Stromal cell of bone marrow (primary cell): ENCODE results near the gene TRAPPC2.
"Not testable (repeated sequence)": the region's sequence is repeated elsewhere in the genome, so short reads cannot be mapped to it uniquely, and the experiment has no call there.

Experiments
- DNase-seq: peaks from one replicate; pipeline ENCODE4 v3.0.0-alpha.2; 2012; ENCODE audit warnings: low read depth

TRAPPC2 gene

GRCh38 chrX:13747836-13748235, 13.4 kb upstream of the TRAPPC2 start:
- peak; percentile 47 for DNase-seq

- no peak for DNase-seq
Observed at GRCh38 chrX:13742397-13743176, 8.2 kb upstream of the TRAPPC2 start.

- DNase-seq, result no peak
Observed at GRCh38 chrX:13741695-13742094, 7.3 kb upstream of the TRAPPC2 start.

GRCh38 chrX:13733506-13733905, 914 bp downstream of the TRAPPC2 start:
- no peak for DNase-seq

- DNase-seq, result no peak
Observed at GRCh38 chrX:13732246-13733067, 2.0 kb downstream of the TRAPPC2 start.

- DNase-seq, result not testable (repeated sequence)
Observed at GRCh38 chrX:13730523-13730922, 3.9 kb downstream of the TRAPPC2 start.

- not testable (repeated sequence) for DNase-seq
Observed at GRCh38 chrX:13726583-13726982, 7.8 kb downstream of the TRAPPC2 start.

GRCh38 chrX:13724878-13725277, 9.5 kb downstream of the TRAPPC2 start:
- DNase-seq, result not testable (repeated sequence)

- DNase-seq, result peak; percentile 30
Observed at GRCh38 chrX:13721819-13722519, 12.5 kb downstream of the TRAPPC2 start.

GRCh38 chrX:13721371-13721770, 13.0 kb downstream of the TRAPPC2 start:
- no peak for DNase-seq

GRCh38 chrX:13719192-13719856, 15.1 kb downstream of the TRAPPC2 start:
- DNase-seq, result no peak

GRCh38 chrX:13717700-13718472, 16.5 kb downstream of the TRAPPC2 start:
- peak; percentile 84 for DNase-seq

GRCh38 chrX:13716905-13717304, 17.5 kb downstream of the TRAPPC2 start:
- no peak for DNase-seq

GRCh38 chrX:13716455-13716854, 18.0 kb downstream of the TRAPPC2 start:
- no peak for DNase-seq

- DNase-seq, result no peak
Observed at GRCh38 chrX:13711141-13711540, 23.3 kb downstream of the TRAPPC2 start.

- DNase-seq, result no peak
Observed at GRCh38 chrX:13703589-13703988, 30.8 kb downstream of the TRAPPC2 start.

- no peak for DNase-seq
Observed at GRCh38 chrX:13703135-13703534, 31.3 kb downstream of the TRAPPC2 start.

GRCh38 chrX:13702111-13702789, 32.2 kb downstream of the TRAPPC2 start:
- DNase-seq, result no peak

GRCh38 chrX:13700380-13700779, 34.0 kb downstream of the TRAPPC2 start:
- no peak for DNase-seq

GRCh38 chrX:13699183-13699826, 35.1 kb downstream of the TRAPPC2 start:
- no peak for DNase-seq
